ENCODE results near the gene EHD1. TPM values are rescaled to one million over a fixed set of nuclear protein-coding genes. Genes with fewer than 3 reads are reported as not detected.

Gene EHD1
- total RNA-seq, 1 donor from 2014 or later, result 122 TPM

- no peak for DNase-seq (ENCODE audit: low read depth, low spot score)
These were observed 2.8 kb downstream of the EHD1 start for GRCh38 chr11:64875369-64876228.

- no peak for DNase-seq (ENCODE audit: low read depth, low spot score)
These were observed 3.8 kb downstream of the EHD1 start for GRCh38 chr11:64874308-64875240.

GRCh38 chr11:64872790-64873488 lies 5.5 kb downstream of the EHD1 start:
- no peak for DNase-seq (ENCODE audit: low read depth, low spot score)

GRCh38 chr11:64871492-64871891 lies 6.9 kb downstream of the EHD1 start:
- DNase-seq (ENCODE audit: low read depth, low spot score), result no peak

- DNase-seq (ENCODE audit: low read depth, low spot score), result no peak
These were observed 7.4 kb downstream of the EHD1 start for GRCh38 chr11:64870893-64871466.

GRCh38 chr11:64870176-64870892 lies 8.1 kb downstream of the EHD1 start:
- DNase-seq (ENCODE audit: low read depth, low spot score), result no peak

GRCh38 chr11:64869571-64870175 lies 8.7 kb downstream of the EHD1 start:
- DNase-seq (ENCODE audit: low read depth, low spot score), result no peak

- peak; percentile 88 for DNase-seq (ENCODE audit: low read depth, low spot score)
These were observed 9.4 kb downstream of the EHD1 start for GRCh38 chr11:64868904-64869570.

GRCh38 chr11:64867748-64868462 lies 10.5 kb downstream of the EHD1 start:
- DNase-seq (ENCODE audit: low read depth, low spot score), result no peak

GRCh38 chr11:64866173-64866491 lies 12.3 kb downstream of the EHD1 start:
- no peak for DNase-seq (ENCODE audit: low read depth, low spot score)

GRCh38 chr11:64865286-64866172 lies 12.9 kb downstream of the EHD1 start:
- no peak for DNase-seq (ENCODE audit: low read depth, low spot score)

- no peak for DNase-seq (ENCODE audit: low read depth, low spot score)
These were observed 13.7 kb downstream of the EHD1 start for GRCh38 chr11:64864473-64865285.

GRCh38 chr11:64864135-64864472 lies 14.3 kb downstream of the EHD1 start:
- no peak for DNase-seq (ENCODE audit: low read depth, low spot score)

GRCh38 chr11:64863391-64864060 lies 14.9 kb downstream of the EHD1 start:
- no peak for DNase-seq (ENCODE audit: low read depth, low spot score)

GRCh38 chr11:64862987-64863390 lies 15.4 kb downstream of the EHD1 start:
- DNase-seq (ENCODE audit: low read depth, low spot score), result no peak

- no peak for DNase-seq (ENCODE audit: low read depth, low spot score)
These were observed 17.0 kb downstream of the EHD1 start for GRCh38 chr11:64861227-64861975.

Data from pulmonary artery endothelial cell (primary cell).